Motor neuron (in vitro differentiated cells): Measurements from ENCODE around the gene PACS2. TPM values are rescaled to one million over a fixed set of nuclear protein-coding genes. Genes with fewer than 3 reads are reported as not detected.

Source experiments
- ATAC-seq, 8 experiments: fragments of 200-7000 bp; cut with Tn5 transposase; replicated peaks in 6 of 8; 2 replicates each; pipeline ENCODE4 v1.8.0; 2021; ENCODE audit warnings: mild to moderate bottlenecking in 8 of 8, moderate library complexity in 8 of 8
- H3K27ac ChIP-seq, 2 donors: fragments of 250-450 bp; sonication (Bioruptor Pico); 2 replicates each; pipeline ENCODE4 v1.9.0; 2021; ENCODE audit warnings: antibody characterized with exemption in 2 of 2, mild to moderate bottlenecking in 2 of 2, moderate library complexity in 1 of 2
- H3K4me1 ChIP-seq, 2 donors: fragments of 250-450 bp; sonication (Bioruptor Pico); replicated peaks in 1 of 2; 2 replicates each; pipeline ENCODE4 v1.6.1; 2021; ENCODE audit warnings: antibody characterized with exemption in 2 of 2, mild to moderate bottlenecking in 2 of 2, moderate library complexity in 1 of 2
- H3K4me3 ChIP-seq, 5 donors: fragments of 250-450 bp; sonication (Bioruptor Pico); 2 replicates each; pipeline ENCODE4 v1.9.0; 2021; ENCODE audit warnings: antibody characterized with exemption in 5 of 5, mild to moderate bottlenecking in 5 of 5, moderate library complexity in 4 of 5
- WGBS, 10 experiments: fragments of 450-650 bp; shearing (Covaris generic); methylation state at CpG; one replicate each; pipeline ENCODE4 v1.0.0; 2022; 5-methylcytosine and 5-hydroxymethylcytosine counted together
- in situ Hi-C, 9 experiments: fragments of 400-800 bp; cut with MboI; loops; one replicate each; pipeline ENCODE4 v1.15.0; 2021; ENCODE audit warnings: low sequenced_read_pairs in 9 of 9, low pct_unique_long_range_greater_than_20kb in 2 of 9; ENCODE audit not compliant: unreplicated experiment in 9 of 9
- total RNA-seq, 8 experiments: library from RNA; unstranded; fragments of 300-600 nt; gene quantifications; 2 replicates each; pipeline versions ENCODE4 v1.2.3 to v1.2.4, GENCODE V29; 2022

PACS2 gene
- total RNA-seq, 8 experiments from 2014 or later: 18.0 to 66.1 (median 49.7) TPM

GRCh38 chr14:105421723-105422615, 107.4 kb downstream of the PACS2 start:
- Histone ChIP-seq H3K4me3 (no peak overlapping the region), H3K4me1 (peaks cover 20% of the 10 kb centered on the region in 2 donors), H3K27ac (no peak overlapping the region)
- ATAC-seq: peak in 2 of 8 experiments; percentile 2 to 5
- 80 to 100% (median 92%) methylated on average over 1 to 7 of the region's 32 CpGs; no CpG with 5 or more reads in 6 of the 10 experiments for WGBS, 10 experiments
- in situ Hi-C loops: no loop called here

DNA sequence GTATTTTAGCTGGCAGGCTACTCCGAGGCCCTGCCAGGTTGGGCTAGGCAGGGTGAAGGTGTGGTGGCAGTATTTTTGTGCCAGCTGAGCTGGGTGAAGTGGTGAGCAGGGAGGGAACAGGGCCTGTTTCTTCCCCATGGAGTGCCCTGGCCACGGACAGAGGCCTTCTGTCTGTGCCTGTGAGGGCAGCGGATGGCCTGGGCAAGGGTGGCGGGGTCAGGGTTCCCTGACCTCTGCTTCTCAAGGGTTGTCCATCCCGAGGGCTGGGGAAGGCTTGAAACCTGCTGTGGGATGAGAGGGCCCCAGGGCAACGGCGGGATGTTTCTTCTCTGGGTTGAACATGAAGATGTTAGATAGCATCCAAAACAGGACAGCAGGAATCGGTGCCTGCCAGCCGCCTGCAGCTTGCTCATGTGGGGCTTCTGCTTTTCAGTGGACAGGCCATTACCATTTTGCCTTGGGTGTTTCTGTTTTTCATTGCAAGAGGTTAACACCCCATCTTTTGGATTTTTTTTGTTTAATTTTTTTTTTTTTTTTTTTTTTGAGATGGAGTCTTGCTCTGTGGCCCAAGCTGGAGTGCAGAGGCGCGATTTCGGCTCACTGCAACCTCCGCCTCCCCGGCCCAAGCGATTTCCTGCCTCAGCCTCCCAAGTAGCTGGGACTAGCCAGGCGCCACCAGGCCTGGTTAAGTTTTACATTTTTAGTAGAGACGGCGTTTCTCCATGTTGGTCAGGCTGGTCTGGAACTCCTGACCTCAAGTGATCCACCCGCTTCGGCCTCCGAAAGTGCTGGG, 108.3 kb downstream of the PACS2 start:
- Histone ChIP-seq H3K4me1 (peaks cover 20% of the 10 kb centered on the region in 2 donors), H3K4me3 (no peak overlapping the region), H3K27ac (no peak overlapping the region)
- in situ Hi-C loops: no loop called here
- ATAC-seq: peak in 1 of 8 experiments; percentile 11
- 22 to 100% (median 87%) methylated on average over 2 to 10 of the region's 21 CpGs; no CpG with 5 or more reads in 1 of the 10 experiments for WGBS, 10 experiments

DNA sequence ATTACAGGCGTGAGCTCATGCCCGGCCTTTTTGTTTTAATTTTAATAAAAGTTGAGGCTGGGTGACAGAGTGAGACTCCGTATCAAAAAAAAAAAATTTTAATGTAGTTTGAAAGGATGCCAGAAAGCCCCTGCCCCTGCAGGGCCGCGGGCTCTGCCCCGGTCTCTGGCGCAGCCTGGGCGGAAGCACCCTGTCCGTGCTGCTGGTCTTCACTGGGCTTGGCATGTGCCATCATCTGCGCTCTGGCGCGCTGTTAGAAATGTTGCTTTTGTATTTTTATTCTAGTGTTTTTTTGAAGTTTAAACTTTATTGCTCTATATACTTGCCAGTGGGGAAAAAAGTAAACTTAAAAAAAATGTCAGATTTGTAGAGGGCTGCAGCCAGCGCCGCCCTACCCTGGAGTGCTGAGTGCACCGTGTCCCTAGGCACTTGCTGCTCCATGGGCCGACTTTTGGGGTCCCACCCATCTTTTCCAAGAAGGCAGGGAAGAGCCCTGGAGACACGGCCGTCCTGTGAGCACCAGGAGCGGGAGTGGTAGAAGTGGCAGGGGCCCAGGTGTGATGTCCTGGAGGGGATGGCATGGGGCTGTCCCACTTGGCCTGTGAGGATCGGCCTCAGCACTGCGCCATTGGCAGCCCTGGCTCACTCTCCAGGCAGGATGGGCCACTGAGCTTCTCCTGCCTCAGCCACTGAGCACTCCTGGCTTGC, 109.1 kb downstream of the PACS2 start:
- in situ Hi-C loops: no loop called here
- WGBS, 10 experiments: 60 to 98% (median 96%) methylated on average over 1 to 14 of the region's 21 CpGs; no CpG with 5 or more reads in 2 of the 10 experiments
- H3K4me1 ChIP-seq: peaks cover 16 to 19% of the 10 kb centered on the region in 2 donors
- no peak for ATAC-seq
- no peak overlapping the region for H3K27ac ChIP-seq
- H3K4me3 ChIP-seq: no peak overlapping the region

GRCh38 chr14:105424861-105425260, 110.3 kb downstream of the PACS2 start:
- in situ Hi-C loops: no loop called here
- WGBS, 10 experiments: 100% methylated on average over 1 to 3 of the region's 12 CpGs; no CpG with 5 or more reads in 7 of the 10 experiments
- ATAC-seq: no peak

DNA sequence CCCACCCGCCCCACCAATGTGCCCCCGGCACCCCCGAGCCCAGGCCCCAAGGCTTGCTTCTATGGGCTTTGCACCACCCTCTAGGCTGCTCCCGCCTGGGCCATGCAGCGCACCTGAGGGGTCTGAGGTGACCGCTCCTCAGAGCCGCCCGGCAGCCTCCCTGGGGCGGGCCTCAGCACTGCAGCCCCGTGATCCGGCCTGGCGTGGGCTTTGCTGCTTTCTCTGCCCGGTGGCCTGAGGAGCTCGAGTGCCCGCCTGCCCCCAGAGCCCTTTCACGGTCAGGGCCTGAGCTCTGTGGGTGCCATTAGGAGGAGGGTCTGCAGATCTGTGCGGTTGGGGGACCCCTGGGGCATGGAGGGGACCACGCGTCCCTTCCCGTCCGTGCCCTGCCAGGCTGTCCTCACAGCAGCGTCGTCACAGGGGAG, 111.3 kb downstream of the PACS2 start:
- Histone ChIP-seq H3K27ac (no peak overlapping the region), H3K4me3 (no peak overlapping the region), H3K4me1 (peaks cover 6 to 11% of the 10 kb centered on the region in 2 donors)
- no peak for ATAC-seq
- WGBS, 10 experiments: 87% methylated on average over 3 of the region's 23 CpGs; no CpG with 5 or more reads in 9 of the 10 experiments
- in situ Hi-C loops: no loop called here

More at GRCh38 chr14:105424861-105425260, 110.3 kb downstream of the PACS2 start:
- Histone ChIP-seq H3K4me1 (peaks cover 9 to 12% of the 10 kb centered on the region in 2 donors), H3K4me3 (no peak overlapping the region), H3K27ac (no peak overlapping the region)

- in situ Hi-C loops: no loop called here
- Histone ChIP-seq H3K4me1 (peaks cover 0 to 4% of the 10 kb centered on the region in 2 donors), H3K27ac (no peak overlapping the region), H3K4me3 (no peak overlapping the region)
- WGBS, 10 experiments: 80 to 100% (median 93%) methylated on average over 1 to 14 of the region's 21 CpGs; no CpG with 5 or more reads in 5 of the 10 experiments
- no peak for ATAC-seq
These were observed 112.0 kb downstream of the PACS2 start for GRCh38 chr14:105426416-105427130.

- Histone ChIP-seq H3K27ac (no peak overlapping the region), H3K4me3 (no peak overlapping the region), H3K4me1 (no peaks in the 10 kb centered on the region)
- in situ Hi-C loops: no loop called here
- ATAC-seq: no peak
- 94 to 100% (median 99%) methylated on average over 1 to 9 of the region's 10 CpGs; no CpG with 5 or more reads in 2 of the 10 experiments for WGBS, 10 experiments
These were observed 112.9 kb downstream of the PACS2 start for GRCh38 chr14:105427412-105427811.

- WGBS, 10 experiments: 80 to 100% (median 92%) methylated on average over 1 to 8 of the region's 9 CpGs; no CpG with 5 or more reads in 1 of the 10 experiments
- in situ Hi-C loops: no loop called here
- Histone ChIP-seq H3K4me1 (no peaks in the 10 kb centered on the region), H3K4me3 (no peak overlapping the region), H3K27ac (no peak overlapping the region)
- ATAC-seq: no peak
These were observed 113.5 kb downstream of the PACS2 start for GRCh38 chr14:105427936-105428485.

DNA sequence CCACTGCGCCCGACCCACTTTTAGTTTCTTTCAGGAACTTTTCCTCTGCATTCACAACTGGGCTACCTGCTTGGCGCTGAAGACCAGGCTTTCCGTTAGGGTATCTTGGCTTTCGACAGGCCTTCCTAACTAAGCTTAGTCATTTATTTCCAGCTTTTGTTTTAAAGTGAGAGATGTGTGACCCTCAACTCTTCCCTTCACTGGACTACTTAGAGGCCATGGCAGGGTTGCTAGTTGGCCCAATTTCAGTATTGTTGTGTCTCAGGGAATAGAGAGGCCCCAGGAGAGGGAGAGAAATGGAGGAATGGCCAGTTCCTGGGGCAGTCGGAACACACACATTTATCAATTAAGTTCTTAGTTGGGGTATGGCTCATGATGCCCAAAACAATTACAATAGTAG, 115.5 kb downstream of the PACS2 start:
- Histone ChIP-seq H3K4me3 (no peak overlapping the region), H3K4me1 (no peaks in the 10 kb centered on the region), H3K27ac (no peak overlapping the region)
- in situ Hi-C loops: no loop called here
- no peak for ATAC-seq
- 89 to 100% (median 94%) methylated on average over 2 to 6 of the region's 6 CpGs; no CpG with 5 or more reads in 3 of the 10 experiments for WGBS, 10 experiments

DNA sequence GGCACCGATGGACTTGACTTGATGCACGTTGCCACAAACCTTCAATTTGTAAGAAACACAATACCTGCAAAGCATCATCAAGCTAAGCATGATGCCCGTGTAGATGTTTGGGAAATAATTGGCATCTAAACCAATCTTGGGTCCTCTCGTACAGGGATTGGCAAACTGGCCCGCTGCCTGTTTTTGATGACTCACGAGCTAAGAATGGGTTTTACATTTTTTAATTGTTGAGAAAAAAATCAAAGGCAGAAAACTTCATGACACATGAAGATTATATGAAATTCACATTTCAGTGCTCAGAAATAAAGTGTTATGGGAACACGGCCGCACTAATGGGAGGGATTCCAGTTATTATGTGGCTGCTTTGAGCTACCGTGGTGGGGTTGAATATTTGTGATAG, 116.0 kb downstream of the PACS2 start:
- WGBS, 10 experiments: 0 to 100% (median 83%) methylated on average over 2 to 9 of the region's 9 CpGs; no CpG with 5 or more reads in 3 of the 10 experiments
- no peak overlapping the region for H3K27ac ChIP-seq
- peak in 3 of 8 experiments; percentile 19 to 72 (median 57) for ATAC-seq
- no peaks in the 10 kb centered on the region for H3K4me1 ChIP-seq
- in situ Hi-C loops: no loop called here
- H3K4me3 ChIP-seq: no peak overlapping the region

- no peak overlapping the region for H3K27ac ChIP-seq
- in situ Hi-C loops: no loop called here
- WGBS, 10 experiments: 88 to 100% (median 91%) methylated on average over 1 of the region's 1 CpG; no CpG with 5 or more reads in 7 of the 10 experiments
These were observed 116.7 kb downstream of the PACS2 start for GRCh38 chr14:105431256-105431655.

GRCh38 chr14:105432657-105433056, 118.1 kb downstream of the PACS2 start:
- H3K4me1 ChIP-seq: no peaks in the 10 kb centered on the region
- WGBS, 10 experiments: 55 to 92% (median 89%) methylated on average over 1 to 9 of the region's 12 CpGs; no CpG with 5 or more reads in 3 of the 10 experiments
- no peak overlapping the region for H3K27ac ChIP-seq
- H3K4me3 ChIP-seq: no peak overlapping the region
- in situ Hi-C loops: no loop called here
- no peak for ATAC-seq

More at GRCh38 chr14:105431256-105431655, 116.7 kb downstream of the PACS2 start:
- H3K4me3 ChIP-seq: no peak overlapping the region
- no peak for ATAC-seq
- H3K4me1 ChIP-seq: no peaks in the 10 kb centered on the region
